GM23248 (cell line): Measurements from ENCODE around the gene FKBP5.

Source experiments
- EZH2 ChIP-seq: fragments of 200-600 bp; sonication (generic); IDR thresholded peaks from 2 replicates; pipeline ENCODE4 v1.6.1; 2018; ENCODE audit warnings: antibody characterized with exemption, mild to moderate bottlenecking; ENCODE audit not compliant: insufficient read depth, poor library complexity, severe bottlenecking
- EZH2phosphoT487 ChIP-seq: fragments of 200-600 bp; sonication (generic); IDR thresholded peaks from 2 replicates; pipeline ENCODE4 v1.6.1; 2018; ENCODE audit warnings: antibody characterized with exemption, moderate library complexity, mild to moderate bottlenecking, low read depth; ENCODE audit not compliant: insufficient read depth

- TF ChIP-seq EZH2 (no peak), EZH2phosphoT487 (no peak)
These were observed 135.4 kb downstream of the FKBP5 start for GRCh38 chr6:35553315-35553714.
